ENCODE measurements around the gene LRRC56.

- TF ChIP-seq CTCF (IDR thresholded peaks at IDR 0.05) (no peak), POLR2A (IDR thresholded peaks at IDR 0.05) (no peak)
Observed at GRCh38 chr11:541433-541885, 4.1 kb downstream of the LRRC56 start.

Data from lower leg skin (tissue), 3 donors.